GM18502 (cell line): ENCODE results near the gene GIPC1.
"Not testable (repeated sequence)": the region's sequence is repeated elsewhere in the genome, so short reads cannot be mapped to it uniquely, and the experiment has no call there.

ENCODE experiments used
- ATAC-seq: cut with Tn5 transposase; IDR thresholded peaks from one replicate; pipeline ENCODE4 v1.9.1; 2021; ENCODE audit warnings: mild to moderate bottlenecking; ENCODE audit not compliant: unreplicated experiment, poor library complexity

The GIPC1 gene

GRCh38 chr19:14519245-14519859 lies 23.4 kb upstream of the GIPC1 start:
- ATAC-seq = no peak

GRCh38 chr19:14517840-14518505 lies 22.0 kb upstream of the GIPC1 start, which contains the start of gene DNAJB1:
TSS of gene DNAJB1 (minus strand) at chr19:14518397. CDS start at chr19:14518349, 48 bp downstream.
- ATAC-seq = peak; percentile 69

GRCh38 chr19:14517446-14517839 lies 21.5 kb upstream of the GIPC1 start:
- no peak for ATAC-seq

- no peak for ATAC-seq
Observed at GRCh38 chr19:14516746-14517438, 21.0 kb upstream of the GIPC1 start.

- no peak for ATAC-seq
Observed at GRCh38 chr19:14516048-14516534, 20.2 kb upstream of the GIPC1 start.

- no peak for ATAC-seq
Observed at GRCh38 chr19:14515501-14516047, 19.6 kb upstream of the GIPC1 start.

- no peak for ATAC-seq
Observed at GRCh38 chr19:14514215-14514863, 18.4 kb upstream of the GIPC1 start.

GRCh38 chr19:14512406-14512961 lies 16.6 kb upstream of the GIPC1 start:
- ATAC-seq = no peak

GRCh38 chr19:14511229-14511593 lies 15.3 kb upstream of the GIPC1 start:
- no peak for ATAC-seq

- no peak for ATAC-seq
Observed at GRCh38 chr19:14510311-14511228, 14.6 kb upstream of the GIPC1 start.

GRCh38 chr19:14507704-14508542 lies 12.0 kb upstream of the GIPC1 start:
- ATAC-seq = no peak

GRCh38 chr19:14505488-14506239 lies 9.7 kb upstream of the GIPC1 start:
- ATAC-seq = no peak

- not testable (repeated sequence) for ATAC-seq
Observed at GRCh38 chr19:14504575-14504974, 8.6 kb upstream of the GIPC1 start.

GRCh38 chr19:14503285-14503684 lies 7.4 kb upstream of the GIPC1 start:
- no peak for ATAC-seq

- ATAC-seq = no peak
Observed at GRCh38 chr19:14502334-14503092, 6.6 kb upstream of the GIPC1 start.

- no peak for ATAC-seq
Observed at GRCh38 chr19:14497228-14497921, 1.4 kb upstream of the GIPC1 start.
